Esophagus muscularis mucosa (tissue), 4 donors: ENCODE data around the gene MAP2K7. TPM values are rescaled to one million over a fixed set of nuclear protein-coding genes. Genes with fewer than 3 reads are reported as not detected.
A peak's percentile ranks its signal among the peaks of the same experiment; 100 is the strongest.

Source experiments
- DNase-seq: peaks from one replicate; pipeline ENCODE4 v3.0.0-alpha.2; 2017; ENCODE audit errors: extremely low spot score
- H3K27ac ChIP-seq, 4 donors: fragments of 200-600 bp; sonication (generic); replicated peaks in 1 of 4; 1 replicate in 3 of 4; 2 replicates in 1 of 4; pipeline ENCODE4 v1.5.1; 2016 to 2019; ENCODE audit warnings: mild to moderate bottlenecking in 1 of 4
- H3K27me3 ChIP-seq, 4 donors: fragments of 200-600 bp; sonication (generic); one replicate each; pipeline versions ENCODE4 v1.5.1 to v1.6.0; 2016 to 2019
- H3K36me3 ChIP-seq, 4 donors: fragments of 200-600 bp; sonication (generic); one replicate each; pipeline ENCODE4 v1.5.1; 2016 to 2019
- H3K4me1 ChIP-seq, 4 donors: fragments of 200-600 bp; sonication (generic); one replicate each; pipeline ENCODE4 v1.5.1; 2016 to 2019
- H3K4me3 ChIP-seq, 4 donors: fragments of 200-600 bp; sonication (generic); 1 replicate in 2 of 4; 2 replicates in 2 of 4; pipeline ENCODE4 v1.5.1; 2016 to 2019; ENCODE audit warnings: mild to moderate bottlenecking in 4 of 4, moderate library complexity in 1 of 4
- H3K9me3 ChIP-seq, 4 donors: fragments of 200-600 bp; sonication (generic); 1 replicate in 3 of 4; 2 replicates in 1 of 4; pipeline ENCODE4 v1.5.1; 2016 to 2019
- CTCF ChIP-seq, 3 experiments: fragments of 200-600 bp in 2 of 3; fragments of 450-650 bp in 1 of 3; sonication (generic) in 2 of 3; IDR thresholded peaks; one replicate each; pipeline ENCODE4 v1.5.1; 2017 to 2019; ENCODE audit warnings: antibody characterized with exemption in 3 of 3, mild to moderate bottlenecking in 2 of 3, moderate library complexity in 1 of 3
- EP300 ChIP-seq: sonication (generic); formaldehyde crosslinking; IDR thresholded peaks from one replicate; pipeline ENCODE4 v1.6.1; 2017; ENCODE audit warnings: antibody characterized with exemption
- POLR2A ChIP-seq: fragments of 450-650 bp; IDR thresholded peaks from one replicate; pipeline ENCODE4 v1.6.1; 2017; ENCODE audit warnings: antibody characterized with exemption, moderate library complexity, mild to moderate bottlenecking, low read depth
- POLR2AphosphoS5 ChIP-seq, 2 donors: sonication (generic); formaldehyde crosslinking; IDR thresholded peaks; one replicate each; pipeline ENCODE4 v1.6.1; 2017; ENCODE audit warnings: antibody characterized with exemption in 2 of 2
- WGBS: methylation state at CpG from one replicate; pipeline ENCODE4 v1.1.5; 2018; 5-methylcytosine and 5-hydroxymethylcytosine counted together
- intact Hi-C: fragments of 100-400 bp; cut with DNase I; formaldehyde crosslinking; loops from one replicate; pipeline ENCODE4 v1.15.1; 2023
- total RNA-seq, 4 donors: library from RNA; depleted of rRNA; stranded (reverse); fragments of >200 nt; gene quantifications; one replicate each; pipeline versions ENCODE4 v1.1.0 to v1.2.1, GENCODE V29; 2016

Gene MAP2K7
- total RNA-seq, 4 donors from 2014 or later: 17.2 to 31.9 (median 24.5) TPM

- no peak for DNase-seq
- no peak overlapping the region for H3K27ac ChIP-seq
- no peak overlapping the region for H3K4me3 ChIP-seq
- TF ChIP-seq CTCF (IDR thresholded peaks at IDR 0.05): no peak
- TF ChIP-seq POLR2A: no peak
- no peak for TF ChIP-seq EP300
- no peak for TF ChIP-seq POLR2AphosphoS5 (IDR thresholded peaks at IDR 0.05)
- peaks cover 37 to 64% (median 50%) of the 10 kb centered on the region in 4 donors for H3K36me3 ChIP-seq
- intact Hi-C loops: no loop called here
- 89% methylated on average over 18 of the region's 31 CpGs for WGBS
- no peaks in the 10 kb centered on the region for H3K9me3 ChIP-seq
- peaks cover 23 to 44% (median 31%) of the 10 kb centered on the region in 4 donors for H3K4me1 ChIP-seq
- H3K27me3 ChIP-seq: peaks cover 6 to 32% (median 15%) of the 10 kb centered on the region in 4 donors
These were observed 8.5 kb downstream of the MAP2K7 start for GRCh38 chr19:7912144-7912696.

GRCh38 chr19:7912697-7913564 lies 9.3 kb downstream of the MAP2K7 start:
- H3K27ac ChIP-seq: no peak overlapping the region
- peaks cover 11 to 40% (median 23%) of the 10 kb centered on the region in 4 donors for H3K27me3 ChIP-seq
- WGBS: 91% methylated on average over 39 of the region's 39 CpGs
- H3K4me1 ChIP-seq: peaks cover 24 to 44% (median 31%) of the 10 kb centered on the region in 4 donors
- TF ChIP-seq POLR2A (no peak), EP300 (no peak)
- H3K4me3 ChIP-seq: no peak overlapping the region
- intact Hi-C loops: no loop called here
- H3K9me3 ChIP-seq: no peaks in the 10 kb centered on the region
- H3K36me3 ChIP-seq: peaks cover 37 to 57% (median 48%) of the 10 kb centered on the region in 4 donors
- DNase-seq: no peak

- Histone ChIP-seq H3K9me3 (no peaks in the 10 kb centered on the region), H3K4me3 (no peak overlapping the region), H3K27ac (no peak overlapping the region), H3K27me3 (peaks cover 11 to 47% (median 26%) of the 10 kb centered on the region in 4 donors), H3K4me1 (peaks cover 27 to 44% (median 34%) of the 10 kb centered on the region in 4 donors), H3K36me3 (peaks cover 37 to 50% (median 47%) of the 10 kb centered on the region in 4 donors)
- intact Hi-C loops: no loop called here
- 82% methylated on average over 10 of the region's 10 CpGs for WGBS
- DNase-seq: no peak
- TF ChIP-seq EP300: no peak
- TF ChIP-seq CTCF (IDR thresholded peaks at IDR 0.05): no peak
- TF ChIP-seq POLR2A: no peak
- TF ChIP-seq POLR2AphosphoS5 (IDR thresholded peaks at IDR 0.05): no peak
These were observed 10.0 kb downstream of the MAP2K7 start for GRCh38 chr19:7913652-7914051.

- Histone ChIP-seq H3K27ac (no peak overlapping the region), H3K36me3 (peaks cover 37 to 45% (median 43%) of the 10 kb centered on the region in 4 donors), H3K9me3 (no peaks in the 10 kb centered on the region), H3K4me3 (no peak overlapping the region), H3K4me1 (peaks cover 27 to 44% (median 37%) of the 10 kb centered on the region in 4 donors), H3K27me3 (peaks cover 11 to 51% (median 28%) of the 10 kb centered on the region in 4 donors)
- TF ChIP-seq CTCF (IDR thresholded peaks at IDR 0.05) (no peak), POLR2AphosphoS5 (IDR thresholded peaks at IDR 0.05) (no peak), EP300 (no peak), POLR2A (no peak)
- WGBS: 57% methylated on average over 11 of the region's 12 CpGs
- DNase-seq: no peak
- intact Hi-C loops: no loop called here
These were observed 10.4 kb downstream of the MAP2K7 start for GRCh38 chr19:7914099-7914498.

- peaks cover 33 to 40% (median 38%) of the 10 kb centered on the region in 4 donors for H3K36me3 ChIP-seq
- H3K9me3 ChIP-seq: no peaks in the 10 kb centered on the region
- peaks cover 24 to 46% (median 42%) of the 10 kb centered on the region in 4 donors for H3K4me1 ChIP-seq
- H3K27ac ChIP-seq: no peak within 1 kb of the TSS
- peaks cover 11 to 56% (median 28%) of the 10 kb centered on the region in 4 donors for H3K27me3 ChIP-seq
- no peak for TF ChIP-seq CTCF (IDR thresholded peaks at IDR 0.05)
- no peak for TF ChIP-seq EP300
- peak in 1 of 2 donors; percentile 8 for TF ChIP-seq POLR2AphosphoS5 (IDR thresholded peaks at IDR 0.05)
- DNase-seq: no peak
- 72% methylated on average over 11 of the region's 12 CpGs for WGBS
- intact Hi-C loops: no loop called here
- no peak within 1 kb of the TSS for H3K4me3 ChIP-seq
These were observed 10.9 kb downstream of the MAP2K7 start, which contains the start of gene TGFBR3L for GRCh38 chr19:7914598-7915045. Gene TGFBR3L (plus strand): TSS chr19:7914830.
